Activated effector memory CD4-positive, alpha-beta T cell treated with Interleukin-2 at 50 U/mL for 16 hours (primary cell): Measurements from ENCODE around the gene FOS.

Experiments
- DNase-seq: peaks from one replicate; pipeline ENCODE4 v3.0.0-alpha.2; 2020

FOS gene

DNA sequence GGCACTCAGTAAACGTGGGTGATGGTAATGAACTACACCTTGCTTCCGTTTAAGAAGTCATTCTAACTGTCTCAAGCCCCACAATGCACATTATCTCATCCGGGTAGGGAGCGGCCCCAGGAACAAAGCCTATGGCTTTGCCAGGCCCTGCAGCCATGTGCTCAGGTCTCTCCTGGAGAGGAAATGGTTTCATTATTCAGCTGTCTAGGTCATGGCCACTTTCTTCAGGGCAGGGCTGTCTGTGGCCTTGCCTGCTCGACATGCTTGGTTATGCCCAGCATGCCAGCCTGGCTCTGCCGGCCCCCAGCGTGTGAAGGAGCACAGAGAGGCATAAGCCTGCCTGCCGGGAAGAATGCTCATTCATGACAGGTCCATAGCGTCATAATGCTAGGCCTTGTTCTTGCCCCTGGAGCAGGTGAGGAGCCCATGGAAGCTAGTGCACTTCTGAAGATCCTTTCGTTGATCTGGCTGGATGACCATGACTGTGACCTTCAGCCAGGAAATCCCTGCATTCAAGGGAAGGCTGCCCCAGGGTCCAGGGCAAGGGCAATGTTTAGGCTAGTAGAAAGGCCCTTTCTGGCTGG lies 26.3 kb upstream of the FOS start:
- no peak for DNase-seq

DNA sequence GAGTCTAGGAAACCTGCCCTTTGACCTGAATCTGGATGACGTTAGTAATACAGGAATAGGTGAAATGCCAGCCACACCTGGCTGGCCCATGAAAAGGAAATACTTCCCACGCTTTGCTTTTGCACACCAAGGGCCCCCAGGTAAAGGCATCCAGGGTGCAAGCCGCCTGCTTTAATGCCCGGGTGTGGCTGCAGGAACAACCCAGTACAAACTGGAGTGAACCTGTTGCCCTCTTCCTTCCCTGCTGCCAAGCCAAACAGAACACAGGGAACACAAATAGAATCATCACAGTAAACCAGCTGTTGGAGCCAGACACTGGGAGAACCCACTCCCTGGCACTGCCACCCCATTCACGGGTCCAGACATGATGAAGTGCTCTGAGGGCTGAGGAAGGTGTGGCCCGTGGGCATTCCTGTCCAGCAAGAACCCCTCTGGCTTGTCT lies 24.2 kb upstream of the FOS start:
- DNase-seq = no peak

DNA sequence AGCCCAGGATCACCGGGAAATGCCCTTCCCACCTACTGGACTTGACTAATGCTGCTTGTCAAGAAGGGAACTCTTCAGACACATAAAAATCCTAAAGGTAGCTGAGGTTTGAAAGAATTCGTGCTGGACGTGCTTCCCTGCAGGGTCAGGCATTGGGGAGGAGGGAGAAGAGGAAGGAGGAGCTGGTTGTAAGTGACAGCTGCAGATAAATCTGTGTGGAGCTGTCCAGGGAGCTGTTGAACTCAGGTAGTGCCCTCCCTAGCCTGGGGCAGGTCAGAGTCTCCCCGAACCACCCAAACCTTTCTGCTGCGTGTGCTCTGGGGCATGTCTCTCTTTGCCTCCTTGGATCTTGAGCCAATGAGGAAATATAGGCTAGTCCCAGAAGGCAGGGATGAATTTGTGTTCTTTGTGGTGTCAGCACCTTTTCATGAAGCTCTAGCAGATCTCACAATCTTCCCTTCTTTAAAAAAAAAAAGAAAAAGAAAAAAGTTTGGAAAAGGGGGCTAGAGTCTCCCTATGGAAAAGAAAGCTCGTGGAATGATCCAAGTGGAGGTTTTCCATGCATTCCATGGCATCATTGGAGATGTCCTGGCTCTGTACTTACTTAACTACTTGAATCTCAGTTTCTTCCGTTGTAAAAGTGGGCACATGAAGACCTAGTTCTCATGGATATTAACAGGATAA lies 23.6 kb upstream of the FOS start:
- DNase-seq = no peak

DNA sequence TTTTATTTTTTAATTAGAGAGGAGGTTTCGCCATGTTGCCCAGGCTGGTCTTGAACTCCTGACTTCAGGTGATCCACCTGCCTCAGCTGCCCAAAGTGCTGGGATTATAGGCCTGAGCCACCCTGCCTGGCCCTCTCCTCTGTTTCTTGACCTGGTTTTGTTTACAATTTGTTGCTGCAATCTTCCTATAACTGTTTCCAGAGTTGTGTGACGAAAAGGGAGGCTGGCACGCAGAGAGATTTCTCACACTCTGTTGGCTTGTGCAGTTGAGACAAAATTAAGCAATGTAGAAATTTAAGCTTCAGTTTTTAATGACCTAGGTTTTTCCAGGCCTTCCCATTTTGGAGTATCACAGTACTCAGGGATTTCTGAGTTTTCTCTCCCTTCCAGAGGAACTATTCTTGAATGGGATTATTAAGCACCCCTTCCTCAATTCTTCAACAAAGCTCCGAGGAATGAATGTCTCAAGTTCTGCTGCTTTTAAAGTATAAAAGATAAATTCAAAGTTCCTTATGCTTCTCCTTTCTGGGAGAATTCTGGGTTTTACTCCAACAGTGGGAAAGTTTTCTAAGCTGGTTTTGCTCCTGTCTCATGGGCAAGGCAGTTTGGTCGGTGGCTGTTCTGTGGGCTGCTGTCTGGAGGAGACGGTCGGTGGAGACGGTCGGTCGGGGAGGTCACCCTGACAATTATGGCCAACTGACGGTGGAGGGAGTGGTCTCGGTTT lies 20.4 kb upstream of the FOS start:
- no peak for DNase-seq

DNA sequence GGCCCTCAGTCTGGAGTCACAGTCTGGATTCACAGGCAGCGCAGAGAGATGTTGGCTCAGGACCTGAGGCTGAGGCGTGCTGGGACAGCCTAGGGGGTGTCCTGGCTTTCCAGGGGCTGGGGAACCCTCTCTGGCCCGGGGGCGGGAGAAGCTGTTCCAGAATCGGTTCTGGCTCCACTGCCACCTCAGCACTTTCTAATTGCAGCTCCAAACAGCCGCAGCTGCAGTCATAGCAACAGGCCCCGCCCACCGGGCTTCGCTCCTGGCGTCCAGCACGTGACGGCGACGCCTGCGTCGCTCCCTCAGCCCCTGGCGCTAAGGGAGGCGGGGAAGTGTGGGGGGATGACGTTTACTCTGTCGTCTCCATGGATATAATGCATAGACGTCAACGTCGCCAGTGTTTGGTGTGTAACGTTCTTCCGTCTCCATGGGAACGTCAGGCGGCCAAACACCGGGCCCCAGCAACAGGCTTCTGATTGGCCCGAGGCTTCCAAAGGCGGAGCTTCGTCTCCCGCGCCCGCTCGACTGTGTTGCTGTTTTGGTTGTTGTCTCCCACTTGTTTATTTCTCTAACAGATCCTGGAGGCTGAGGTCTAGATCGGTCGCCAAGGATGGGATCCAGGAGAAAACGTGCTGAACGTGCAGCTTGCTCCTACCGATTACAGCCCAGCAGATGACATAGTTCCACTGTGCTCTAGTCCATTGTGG lies 19.7 kb upstream of the FOS start:
- peak; percentile 98 for DNase-seq

DNA sequence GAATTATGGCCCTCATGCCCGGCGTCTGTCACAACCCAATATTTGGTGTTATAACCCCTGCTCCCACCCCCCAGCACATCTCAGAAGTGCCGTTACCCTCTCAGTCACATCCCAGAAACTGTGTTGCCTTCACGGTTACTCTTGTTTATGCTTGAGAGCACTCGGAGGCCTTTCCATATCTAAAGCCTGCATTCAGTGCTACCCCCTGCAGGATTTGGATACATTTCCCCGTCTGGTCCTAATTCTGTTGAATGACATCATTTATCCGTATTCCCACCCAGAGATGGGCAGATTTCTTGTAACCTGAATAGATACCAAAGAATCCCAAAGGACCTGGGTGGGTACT lies 19.1 kb upstream of the FOS start:
- no peak for DNase-seq

DNA sequence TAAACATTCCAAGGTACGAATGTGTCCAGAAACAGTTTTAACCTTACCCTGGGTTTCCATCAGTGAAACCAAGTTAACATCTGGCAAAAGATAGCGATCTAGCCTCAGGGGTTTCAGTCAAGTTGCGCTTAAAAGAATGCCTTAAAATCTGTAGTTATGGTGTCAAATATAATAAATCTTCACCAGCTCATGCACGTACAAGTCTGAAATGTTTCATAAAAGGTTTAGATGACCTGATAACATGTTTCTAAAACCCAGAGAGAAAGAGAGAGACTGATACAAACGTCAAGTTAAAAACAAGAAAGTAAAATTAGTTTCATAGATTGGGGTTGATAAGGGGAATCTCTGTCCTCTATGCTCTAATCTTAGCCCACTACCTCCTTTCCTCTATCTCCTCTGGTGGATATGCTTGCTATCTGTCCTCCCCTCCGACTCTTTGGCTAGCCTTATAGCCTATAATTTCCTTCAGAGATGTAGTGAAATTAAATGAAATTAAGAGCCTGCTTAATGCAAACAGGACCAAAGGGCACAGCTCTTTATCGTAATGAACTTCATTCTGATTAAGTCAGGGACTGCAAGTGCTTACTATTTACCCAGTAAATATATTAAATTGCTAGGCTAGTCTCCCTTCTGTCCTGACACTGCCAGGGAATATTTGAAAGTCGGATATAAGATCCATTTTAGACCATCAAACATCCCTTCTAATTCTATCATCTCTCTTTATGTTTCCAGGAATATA lies 18.4 kb upstream of the FOS start:
- no peak for DNase-seq

DNA sequence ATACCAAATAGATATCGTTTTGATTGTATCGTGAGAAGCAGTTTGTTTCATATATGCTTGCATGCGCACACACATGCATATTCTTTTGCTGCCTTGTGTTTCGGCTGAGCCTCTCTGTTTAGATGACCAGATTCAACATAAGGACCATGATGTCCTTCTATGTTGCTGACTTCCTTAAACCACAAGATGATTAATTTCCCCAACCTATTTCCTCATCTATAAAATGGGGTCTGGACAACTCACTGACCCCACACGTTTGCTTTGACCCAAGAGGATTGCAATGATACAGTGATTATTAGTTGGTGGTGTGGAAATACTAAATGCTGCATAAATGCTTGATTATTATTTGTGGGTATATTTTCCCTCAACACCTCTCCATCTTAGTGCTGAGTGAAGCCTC lies 16.8 kb upstream of the FOS start:
- no peak for DNase-seq

DNA sequence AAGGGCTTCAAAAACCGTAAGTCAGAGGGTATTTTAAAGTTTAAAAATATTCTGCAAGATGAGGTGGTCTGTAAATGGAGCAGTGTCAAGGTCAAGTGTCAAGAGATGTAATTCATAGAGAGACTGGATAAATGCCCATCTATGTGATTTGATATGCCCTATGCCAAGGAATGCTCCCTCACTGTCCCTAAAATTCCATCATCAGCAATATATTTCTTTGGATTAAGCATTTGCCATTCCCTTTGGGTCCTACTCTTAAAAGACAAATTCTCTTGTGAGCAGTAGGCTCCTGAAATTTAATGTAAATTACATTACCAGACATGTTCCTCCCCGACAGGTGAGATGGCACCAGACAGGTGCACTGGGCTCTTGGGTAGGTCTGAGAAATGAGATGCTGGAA lies 16.0 kb upstream of the FOS start:
- DNase-seq = no peak

DNA sequence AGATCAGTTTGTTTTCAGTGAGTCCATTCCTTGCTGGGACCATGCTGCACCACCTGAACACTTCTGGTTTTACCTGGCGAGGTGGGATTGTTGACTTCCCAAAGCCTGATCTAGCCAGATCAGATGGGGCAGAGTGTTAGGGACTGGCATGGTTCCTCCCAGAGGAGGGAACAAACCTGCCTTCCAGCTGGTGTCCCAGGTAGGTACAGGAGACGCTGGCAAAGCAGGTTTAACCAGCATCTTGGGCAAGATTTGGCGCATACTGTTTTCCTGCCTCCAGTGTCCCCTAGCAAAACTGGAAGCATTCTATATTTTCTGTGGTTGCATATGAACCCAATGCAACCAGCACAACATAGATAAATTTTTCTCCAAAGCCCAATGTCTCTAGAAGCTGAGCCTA lies 14.6 kb upstream of the FOS start:
- no peak for DNase-seq

DNA sequence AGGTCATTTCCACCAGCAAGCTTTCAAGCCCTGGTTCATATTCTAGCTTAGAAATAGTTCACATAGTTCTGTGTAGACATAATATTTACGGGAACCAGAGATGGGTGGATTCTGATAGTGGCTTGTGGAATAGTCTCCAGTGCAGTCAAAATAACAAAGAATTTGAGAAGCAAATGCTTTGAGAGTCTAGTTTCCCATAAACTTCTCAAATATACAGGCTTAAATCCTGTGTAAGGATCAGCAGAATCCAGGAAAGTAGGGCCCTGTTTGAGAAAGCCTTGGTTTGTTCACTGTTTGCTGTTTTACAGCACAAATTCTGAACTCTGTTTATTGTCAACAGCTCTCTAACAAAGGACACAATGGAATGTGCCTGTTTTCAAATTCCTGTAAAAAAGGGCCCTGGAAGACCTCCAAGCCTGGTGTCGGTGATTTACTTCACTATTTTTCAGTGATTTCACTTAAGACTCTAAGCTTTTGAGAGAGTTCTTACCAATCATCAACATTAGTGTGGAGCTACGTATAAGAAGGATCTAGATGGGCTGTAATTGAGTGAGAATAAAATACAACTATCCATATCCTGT lies 11.4 kb upstream of the FOS start:
- DNase-seq = no peak

DNA sequence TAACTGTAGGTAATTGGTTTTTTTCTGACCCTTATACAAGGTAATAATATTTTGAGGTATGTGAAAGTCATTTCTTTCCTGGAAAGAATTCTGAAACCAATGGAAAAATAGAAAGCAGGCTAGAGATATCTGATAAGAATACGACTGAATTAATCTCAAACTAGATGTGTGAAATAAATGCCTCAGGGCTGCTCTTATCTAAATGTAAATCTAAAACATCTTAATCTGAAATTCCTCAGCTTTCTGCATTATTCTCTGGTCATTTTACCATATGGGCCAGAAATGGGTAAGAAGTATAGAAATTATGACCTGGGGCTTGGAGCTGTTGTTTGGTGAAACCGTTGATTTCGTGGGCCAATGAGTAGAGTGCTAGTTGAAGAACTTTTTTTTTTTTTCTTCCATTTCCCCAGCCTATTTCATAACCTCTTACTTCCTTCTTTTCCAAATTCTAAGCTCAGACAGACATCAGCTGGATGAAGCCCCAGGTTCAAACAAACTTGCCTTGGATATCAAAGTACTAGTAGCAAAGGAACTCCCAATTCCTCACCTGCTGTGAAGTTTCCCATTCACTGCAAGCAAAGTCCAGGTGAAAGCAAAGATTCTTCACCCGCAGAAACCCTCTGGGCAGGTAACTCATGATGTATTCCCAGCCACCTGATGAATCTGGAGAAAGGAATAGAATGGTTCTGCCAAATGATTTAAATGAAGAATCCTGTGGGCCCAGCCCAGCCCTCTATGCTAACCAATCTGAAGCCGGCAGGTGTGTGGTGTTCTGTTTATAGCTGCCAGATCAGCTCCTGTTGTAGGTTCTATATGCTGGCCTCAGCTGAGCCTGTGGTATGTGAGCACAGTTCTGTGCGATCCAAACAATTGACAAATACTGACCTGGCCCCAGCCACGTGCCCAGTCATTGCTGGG lies 9.7 kb upstream of the FOS start:
- no peak for DNase-seq

DNA sequence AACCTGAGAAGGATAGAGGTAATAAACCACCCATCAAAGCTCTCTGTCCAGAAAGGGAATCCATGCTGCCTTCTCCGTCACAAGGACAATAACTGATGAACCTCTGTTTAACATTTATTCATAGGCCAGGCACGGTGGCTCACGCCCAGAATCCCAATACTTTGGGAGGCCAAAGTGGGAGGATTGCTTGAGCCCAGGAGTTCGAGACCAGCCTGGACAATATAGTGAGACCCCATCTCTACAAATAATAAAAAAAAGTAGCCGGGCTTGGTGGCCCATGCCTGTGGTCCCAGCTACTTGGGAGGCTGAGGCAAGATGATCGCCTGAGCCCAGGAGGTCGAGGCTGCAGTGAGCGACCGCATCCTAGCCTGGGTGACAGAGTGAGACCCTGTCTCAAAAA lies 7.1 kb upstream of the FOS start:
- DNase-seq = no peak

DNA sequence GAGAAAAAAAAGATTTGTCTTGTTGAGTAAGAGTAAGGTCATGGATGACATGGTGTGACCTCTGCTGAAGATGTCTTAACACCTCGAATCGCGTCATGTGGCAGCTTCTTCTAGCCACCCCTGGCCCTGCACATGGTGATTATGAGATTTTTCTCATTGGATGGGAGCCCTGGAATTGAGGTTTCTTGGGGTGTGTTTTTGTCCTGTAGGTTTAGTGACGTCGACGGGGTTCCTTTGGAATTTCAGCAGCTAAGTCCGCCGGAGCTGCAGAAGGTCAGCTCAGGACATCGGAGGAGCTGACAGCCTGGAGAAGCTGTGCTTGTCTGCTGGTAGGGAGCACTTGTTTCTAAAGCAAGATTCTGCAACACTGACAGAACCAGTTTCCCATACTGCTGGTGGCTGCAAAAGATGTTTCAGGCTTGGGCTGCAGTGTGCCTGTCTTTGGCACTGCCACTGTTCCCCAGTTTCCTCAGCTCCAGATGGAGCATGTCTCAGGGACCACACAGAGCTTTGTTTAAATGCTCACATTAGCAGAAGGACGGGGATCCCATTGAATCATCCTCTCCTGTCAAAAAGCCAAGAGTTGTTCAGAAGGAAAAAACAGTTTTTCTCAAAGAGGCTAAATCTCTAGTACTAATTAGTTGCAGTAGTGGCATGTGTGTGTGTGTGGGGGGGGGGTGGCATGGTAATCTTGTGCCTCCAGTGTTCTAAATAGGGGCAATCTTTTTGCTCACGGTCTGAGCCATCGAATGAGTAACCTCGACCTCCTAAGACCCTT lies 5.2 kb upstream of the FOS start:
- no peak for DNase-seq

DNA sequence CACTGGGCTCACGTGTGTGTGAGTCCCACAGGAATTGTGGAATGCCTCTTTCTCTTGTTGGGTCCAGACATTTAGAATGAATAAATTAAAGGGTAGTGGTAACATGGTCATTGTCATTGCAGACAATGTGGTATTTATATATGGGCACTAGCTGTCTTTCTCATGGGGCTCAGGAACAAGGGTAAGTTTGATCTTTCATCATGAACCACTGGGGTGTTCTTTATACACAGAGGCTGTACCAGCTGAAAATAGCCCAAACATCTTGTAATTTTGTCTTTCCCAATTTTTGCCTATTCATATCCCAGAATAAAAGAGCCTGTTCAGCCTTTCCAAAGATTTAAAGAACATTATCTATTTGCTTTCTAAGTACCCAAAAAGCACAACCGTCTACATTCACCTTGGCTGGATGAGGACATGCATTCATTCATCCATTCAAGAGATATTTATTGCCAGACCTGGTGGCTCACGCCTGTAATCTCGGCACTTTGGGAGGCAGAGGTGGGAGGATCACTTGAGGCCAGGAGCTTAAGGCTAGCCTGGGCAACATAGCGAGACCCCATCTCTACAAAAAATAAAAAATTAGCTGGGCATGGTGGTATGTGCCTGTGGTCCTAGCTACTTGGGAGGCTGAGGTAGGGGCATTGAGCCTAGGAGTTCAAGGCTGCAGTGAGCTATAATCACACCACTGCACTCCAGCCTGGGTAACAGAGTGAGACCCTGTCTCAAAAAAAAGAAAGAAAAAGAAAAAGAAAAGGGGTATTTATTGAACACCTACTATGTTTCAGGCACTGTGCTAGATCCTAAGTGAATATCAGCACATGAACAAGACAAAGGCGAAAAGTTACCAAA lies 4.4 kb upstream of the FOS start:
- DNase-seq = no peak

DNA sequence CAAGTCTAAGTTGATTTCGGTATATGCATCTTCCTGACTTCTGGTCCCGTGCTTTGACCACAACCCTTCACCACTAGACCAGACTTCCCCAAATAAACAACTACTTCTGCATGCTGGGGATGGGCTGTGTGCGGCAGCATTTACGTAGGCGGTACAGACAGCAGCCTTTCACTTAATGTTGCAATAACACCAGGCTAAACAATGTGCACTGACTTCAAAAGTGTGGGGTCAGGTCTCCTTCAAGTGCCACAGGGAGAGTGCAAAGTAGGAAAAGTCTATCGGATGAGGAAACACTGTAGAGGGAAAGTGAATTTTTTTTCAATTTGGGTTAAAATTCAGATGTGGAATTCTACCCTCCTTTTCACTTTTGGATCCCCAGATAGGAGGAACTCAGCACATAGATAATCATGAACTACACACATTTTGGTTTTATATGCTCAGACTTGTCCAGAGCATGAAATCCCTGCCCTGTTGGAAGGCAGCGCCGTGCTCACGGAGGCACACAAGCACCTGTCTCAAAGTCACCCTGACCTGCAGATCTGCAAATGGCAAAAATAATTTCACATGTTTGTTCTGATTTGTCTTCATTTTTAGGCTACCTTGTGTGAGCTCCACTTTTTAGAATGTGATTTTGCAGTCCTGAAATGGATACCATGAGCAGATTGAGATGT lies 3.6 kb upstream of the FOS start:
- peak; percentile 37 for DNase-seq

DNA sequence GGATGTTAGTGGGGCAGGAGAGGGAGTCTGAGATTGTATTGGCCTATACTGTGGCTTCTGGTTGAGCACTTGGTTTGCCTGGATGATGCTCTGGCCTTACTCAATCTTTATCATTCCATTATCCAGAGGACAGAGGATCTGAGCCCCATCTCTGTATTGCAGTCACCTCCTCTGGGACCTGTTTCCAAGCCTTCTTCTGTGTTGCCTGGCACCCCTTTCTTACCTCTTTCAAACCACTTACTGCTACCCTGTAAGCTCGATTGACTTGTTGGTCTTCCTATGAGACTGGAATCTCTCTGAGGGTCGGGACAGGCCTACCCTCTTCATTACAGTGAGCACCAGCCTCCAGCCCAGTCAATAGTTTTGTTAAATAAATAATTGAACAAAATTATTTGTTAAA lies 3.0 kb upstream of the FOS start:
- no peak for DNase-seq

DNA sequence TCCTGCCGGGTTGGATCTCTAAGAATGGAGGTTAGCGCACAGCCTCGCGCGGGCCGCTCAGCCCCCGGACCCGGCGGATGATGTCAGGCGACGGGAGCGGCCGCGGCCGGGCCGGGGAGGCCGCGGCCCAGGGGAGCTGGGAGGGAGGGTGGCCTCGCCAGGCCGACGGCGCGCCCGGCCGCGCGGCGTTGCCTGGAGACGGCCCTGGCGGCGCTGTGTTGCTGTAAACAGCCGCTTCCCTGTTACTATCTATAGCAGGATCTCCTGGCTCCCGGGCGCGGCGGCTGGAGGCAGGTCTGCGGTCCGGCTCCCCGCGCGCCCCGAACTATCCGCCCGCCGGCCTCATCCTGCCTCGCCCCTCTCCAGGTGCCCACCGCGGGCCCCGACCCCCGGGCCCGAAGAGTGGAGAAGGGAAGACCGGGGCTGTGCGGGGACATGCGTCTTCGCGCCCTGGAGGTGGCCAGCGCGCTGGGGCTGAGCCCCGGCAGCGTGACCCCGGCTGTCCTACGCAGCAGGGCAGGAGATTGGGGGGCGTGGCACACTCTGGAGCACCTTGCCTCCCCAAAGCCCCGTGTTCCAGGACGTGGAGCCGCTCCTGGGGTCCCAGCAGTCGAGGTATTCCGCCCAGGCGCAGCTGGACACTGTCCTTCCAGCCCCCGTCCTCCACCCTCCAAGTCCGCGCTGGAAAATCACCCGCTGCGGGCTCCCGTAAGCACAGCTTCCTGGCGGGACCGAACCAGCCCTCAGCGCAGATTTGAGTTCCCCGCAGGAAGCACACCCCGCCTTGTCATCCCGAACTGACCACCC lies 1.4 kb upstream of the FOS start:
- peak; percentile 43 for DNase-seq
